HAP-1 (cell line): ENCODE data around the gene PDCD4.

Source experiments
- DNase-seq, 2 experiments: peaks; one replicate each; pipeline ENCODE4 v3.0.0-alpha.2; 2016 to 2020; ENCODE audit warnings: low spot score in 2 of 2
- H3K27me3 ChIP-seq: fragments of 250-450 bp; sonication (Bioruptor Pico); 2 replicates; pipeline ENCODE4 v1.5.1; 2020; ENCODE audit warnings: low read depth, mild to moderate bottlenecking, moderate library complexity
- H3K36me3 ChIP-seq: fragments of 250-450 bp; sonication (Bioruptor Pico); replicated peaks from 2 replicates; pipeline ENCODE4 v1.5.1; 2020; ENCODE audit warnings: mild to moderate bottlenecking
- H3K4me1 ChIP-seq: fragments of 250-450 bp; sonication (Bioruptor Pico); 2 replicates; pipeline ENCODE4 v1.5.1; 2020; ENCODE audit warnings: mild to moderate bottlenecking
- H3K4me3 ChIP-seq: fragments of 250-450 bp; sonication (Bioruptor Pico); 2 replicates; pipeline ENCODE4 v1.5.1; 2020; ENCODE audit warnings: mild to moderate bottlenecking, moderate library complexity
- H3K9me3 ChIP-seq: fragments of 250-450 bp; sonication (Bioruptor Pico); 2 replicates; pipeline ENCODE4 v1.5.1; 2020; ENCODE audit warnings: mild to moderate bottlenecking, moderate library complexity
- in situ Hi-C: fragments of 300-500 bp; cut with MboI; formaldehyde crosslinking; loops from 3 replicates; pipeline ENCODE4 v1.14.3; 2020; ENCODE audit warnings: low sequenced_read_pairs, inconsistent platforms, mixed read lengths

PDCD4 gene

DNA sequence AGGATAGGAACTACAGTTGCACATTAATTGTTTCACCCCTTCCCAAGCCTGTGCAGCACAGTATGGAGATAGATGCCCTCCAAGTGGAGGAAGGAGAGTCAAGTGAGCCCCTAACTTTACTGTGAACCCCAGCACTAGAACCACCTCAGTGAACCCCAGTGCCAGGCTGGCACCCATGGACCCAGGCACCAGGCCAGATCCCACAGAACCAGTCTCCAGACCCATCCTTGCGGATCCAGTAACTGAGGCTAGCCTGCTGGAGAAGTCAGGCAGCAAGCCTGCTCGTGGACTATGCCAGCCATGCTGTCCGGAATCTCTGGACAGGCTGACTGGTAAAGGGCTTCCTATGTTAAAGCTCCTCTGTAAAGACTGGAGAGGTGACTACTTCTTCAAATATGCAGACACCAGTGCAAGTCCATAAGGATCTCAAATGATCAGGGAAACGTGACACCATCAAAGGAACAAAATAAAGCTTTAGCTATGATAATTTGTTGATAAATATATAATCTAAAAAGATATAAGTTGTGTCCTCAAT, 75.4 kb downstream of the PDCD4 start:
- no peak overlapping the region for H3K4me3 ChIP-seq
- no peaks in the 10 kb centered on the region for H3K27me3 ChIP-seq
- no peaks in the 10 kb centered on the region for H3K36me3 ChIP-seq
- in situ Hi-C loops, result no loop called here
- H3K9me3 ChIP-seq, result 0 out of 2 replicates have a peak, but pooled peaks cover 5% of the 10 kb centered on the region
- no peaks in the 10 kb centered on the region; the same call in 1 of the 2 replicates for H3K4me1 ChIP-seq
- DNase-seq, result no peak
